Skeletal muscle tissue (tissue), 1 donor: Measurements from ENCODE around the gene UBQLN2. TPM values are rescaled to one million over a fixed set of nuclear protein-coding genes. Genes with fewer than 3 reads are reported as not detected.

Experiments used
- total RNA-seq: library from RNA; depleted of rRNA; stranded (reverse); fragments of >200 nt; gene quantifications from one replicate; pipeline ENCODE4 v1.2.3, GENCODE V29; 2014

Gene UBQLN2
- total RNA-seq, 1 donor from 2014 or later: 8.4 TPM

Other genes starting within 250 kb of the UBQLN2 start
- 3.7 TPM for gene NBDY, start 165.6 kb downstream of the UBQLN2 start, total RNA-seq